WERI-Rb-1 (cell line): Measurements from ENCODE around the gene EVI5.
"Not testable (repeated sequence)": the region's sequence is repeated elsewhere in the genome, so short reads cannot be mapped to it uniquely, and the experiment has no call there.

ENCODE experiments used
- DNase-seq: peaks from one replicate; pipeline ENCODE4 v3.0.0-alpha.2; 2020
- H3K27ac ChIP-seq: fragments of 250-450 bp; sonication (Bioruptor Pico); 2 replicates; pipeline ENCODE4 v1.5.1; 2020; ENCODE audit warnings: mild to moderate bottlenecking, moderate library complexity
- H3K27me3 ChIP-seq: fragments of 250-450 bp; sonication (Bioruptor Pico); 2 replicates; pipeline ENCODE4 v1.5.1; 2021; ENCODE audit warnings: mild to moderate bottlenecking, low read depth, moderate library complexity; ENCODE audit not compliant: insufficient read depth, severe bottlenecking
- H3K36me3 ChIP-seq: fragments of 250-450 bp; sonication (Bioruptor Pico); 2 replicates; pipeline ENCODE4 v1.5.1; 2020; ENCODE audit warnings: mild to moderate bottlenecking, moderate library complexity
- H3K4me3 ChIP-seq: 2 replicates; pipeline ENCODE4 v1.5.1; 2011; ENCODE audit warnings: low read depth, mild to moderate bottlenecking, control low read depth, low read length
- H3K9me3 ChIP-seq: fragments of 250-450 bp; sonication (Bioruptor Pico); 2 replicates; pipeline ENCODE4 v1.5.1; 2021; ENCODE audit warnings: mild to moderate bottlenecking, moderate library complexity; ENCODE audit not compliant: severe bottlenecking
- CTCF ChIP-seq: IDR thresholded peaks from 2 replicates; pipeline ENCODE4 v1.5.1; 2011; ENCODE audit warnings: low read depth, mild to moderate bottlenecking, control low read depth, inconsistent platforms, low read length

Gene EVI5

GRCh38 chr1:92623187-92623778, 161.6 kb downstream of the EVI5 start:
- 0 out of 2 replicates have a peak, but pooled peaks have one; percentile 6 for TF ChIP-seq CTCF
- H3K27ac ChIP-seq: no peak overlapping the region
- peaks cover 5% of the 10 kb centered on the region for H3K36me3 ChIP-seq
- no peaks in the 10 kb centered on the region for H3K27me3 ChIP-seq
- no peak overlapping the region for H3K4me3 ChIP-seq
- DNase-seq: no peak
- no peaks in the 10 kb centered on the region for H3K9me3 ChIP-seq

GRCh38 chr1:92619466-92620189, 165.3 kb downstream of the EVI5 start:
- no peaks in the 10 kb centered on the region for H3K27me3 ChIP-seq
- TF ChIP-seq CTCF: no peak
- H3K9me3 ChIP-seq: no peaks in the 10 kb centered on the region
- no peak overlapping the region for H3K4me3 ChIP-seq
- H3K36me3 ChIP-seq: peaks cover 5% of the 10 kb centered on the region
- no peak for DNase-seq
- no peak overlapping the region for H3K27ac ChIP-seq

GRCh38 chr1:92601044-92601443, 183.9 kb downstream of the EVI5 start:
- Histone ChIP-seq H3K36me3 (no peaks in the 10 kb centered on the region), H3K9me3 (no peaks in the 10 kb centered on the region), H3K4me3 (no peak overlapping the region), H3K27ac (no peak overlapping the region), H3K27me3 (no peaks in the 10 kb centered on the region)
- TF ChIP-seq CTCF: no peak
- DNase-seq: no peak

- DNase-seq: no peak
- TF ChIP-seq CTCF: no peak
- H3K4me3 ChIP-seq: no peak overlapping the region
- H3K27ac ChIP-seq: no peak overlapping the region
- no peaks in the 10 kb centered on the region for H3K27me3 ChIP-seq
- no peaks in the 10 kb centered on the region for H3K9me3 ChIP-seq
- no peaks in the 10 kb centered on the region for H3K36me3 ChIP-seq
Observed at GRCh38 chr1:92599184-92599583, 185.7 kb downstream of the EVI5 start.

GRCh38 chr1:92589361-92589760, 195.5 kb downstream of the EVI5 start:
- not testable (repeated sequence) for H3K9me3 ChIP-seq, H3K27me3 ChIP-seq, H3K27ac ChIP-seq, H3K36me3 ChIP-seq, DNase-seq, H3K4me3 ChIP-seq

- TF ChIP-seq CTCF: no peak
- H3K27ac ChIP-seq: no peak overlapping the region
- H3K9me3 ChIP-seq: no peaks in the 10 kb centered on the region
- no peak for DNase-seq
- no peak overlapping the region for H3K4me3 ChIP-seq
- H3K36me3 ChIP-seq: no peaks in the 10 kb centered on the region
- H3K27me3 ChIP-seq: no peaks in the 10 kb centered on the region
Observed at GRCh38 chr1:92587445-92587844, 197.5 kb downstream of the EVI5 start.
